Heart right ventricle (tissue), 16 donors: Measurements from ENCODE around the gene TRIM15. TPM values are rescaled to one million over a fixed set of nuclear protein-coding genes. Genes with fewer than 3 reads are reported as not detected.
"Not testable (repeated sequence)": the region's sequence is repeated elsewhere in the genome, so short reads cannot be mapped to it uniquely, and the experiment has no call there.

ENCODE experiments used
- ATAC-seq, 8 donors: fragments of 200-7000 bp; cut with Tn5 transposase; one replicate each; pipeline ENCODE4 v1.9.1; 2020; ENCODE audit warnings: mild to moderate bottlenecking in 8 of 8, moderate library complexity in 8 of 8, moderate number of reproducible peaks in 1 of 8
- DNase-seq, 2 donors: peaks; one replicate each; pipeline ENCODE4 v3.0.0-alpha.2; 2020
- H3K27ac ChIP-seq, 10 donors: fragments of 200-600 bp; sonication (generic) in 2 of 10; one replicate each; pipeline versions ENCODE4 v1.5.0 to v1.8.0; 2020 to 2022; ENCODE audit warnings: mild to moderate bottlenecking in 3 of 10
- H3K27me3 ChIP-seq, 7 donors: fragments of 200-600 bp; one replicate each; pipeline ENCODE4 v1.8.0; 2021 to 2022; ENCODE audit warnings: mild to moderate bottlenecking in 2 of 7
- H3K36me3 ChIP-seq, 9 donors: fragments of 200-600 bp; sonication (generic) in 1 of 9; one replicate each; pipeline versions ENCODE4 v1.5.0 to v1.8.0; 2020 to 2022; ENCODE audit warnings: mild to moderate bottlenecking in 2 of 9
- H3K4me1 ChIP-seq, 9 donors: fragments of 200-600 bp; sonication (generic) in 1 of 9; one replicate each; pipeline versions ENCODE4 v1.5.0 to v1.8.0; 2020 to 2022; ENCODE audit warnings: mild to moderate bottlenecking in 4 of 9
- H3K4me3 ChIP-seq, 10 donors: fragments of 200-600 bp; sonication (generic) in 2 of 10; one replicate each; pipeline versions ENCODE4 v1.5.0 to v1.8.0; 2020 to 2022; ENCODE audit warnings: mild to moderate bottlenecking in 7 of 10, moderate library complexity in 2 of 10
- H3K9me3 ChIP-seq, 11 donors: fragments of 200-600 bp in 10 of 11; sonication (generic) in 2 of 11; one replicate each; pipeline versions ENCODE4 v1.5.0 to v1.8.0; 2013 to 2022; ENCODE audit warnings: mild to moderate bottlenecking in 2 of 11, control low read depth in 1 of 11, moderate library complexity in 1 of 11
- CTCF ChIP-seq, 9 donors: fragments of 200-600 bp; sonication (generic) in 2 of 9; IDR thresholded peaks; one replicate each; pipeline versions ENCODE4 v1.5.0 to v1.8.0; 2021 to 2022; ENCODE audit warnings: antibody characterized with exemption in 9 of 9, mild to moderate bottlenecking in 5 of 9, moderate library complexity in 1 of 9
- WGBS, 2 donors: extraction: QIAGEN DNeasy Blood & Tissue Kit; methylation state at CpG; one replicate each; pipeline ENCODE4 v1.1.7; 2013; ENCODE audit warnings: inconsistent platforms in 1 of 2; 5-methylcytosine and 5-hydroxymethylcytosine counted together
- intact Hi-C, 10 donors: fragments of 100-400 bp; cut with DNase I; formaldehyde crosslinking; loops; one replicate each; pipeline versions ENCODE4 v1.11.1 to v1.14.2; 2022
- polyA plus RNA-seq, 2 donors: library from polyadenylated mRNA; stranded (reverse); fragments of 200-250 nt; gene quantifications; one replicate each; pipeline ENCODE4 v1.2.3, GENCODE V29; 2013
- total RNA-seq, 10 donors: library from RNA; stranded (reverse); fragmentation: NEBNext Ultra II Directional in 3 of 10; extraction: Animal tissue kit (Norgen Biotek cat#: 25700) in 3 of 10; gene quantifications; one replicate each; pipeline versions ENCODE4 v1.2.1 to v1.2.4, GENCODE V29; 2021 to 2023
- donor health status: Arrhythmogenic right ventricular cardiomyopathy.
- donor health status: ischemic (EF 13 %, LVEDD 7.1; RV severe dilation, severe dysfunction).
- donor health status: healthy with polysubstance abuse.
- donor health status: DM: no; HTN: yes; CAD: no.
- donor health status: DM: no; HTN: no; CAD: no.
- donor health status: ischemic (EF 25% LVEDD 6.9; RV normal size, moderate dysfunction).
- donor health status: ischemic (EF 25% LVEDD 5.7; RV mildly dilated, moderate dysfunction).
- donor health status: healthy.
- donor health status: DM: yes; HTN: yes; CAD: no.
- donor health status: Ischemic cardiomyopathy.
- donor health status: ischemic (EF 35%, LVEDD 5.7; RV mildly dilated, moderate dysfunction).
- donor health status: nonischemic (EF 11% LVEDD 7.7; RV severe dilation, severe dysfunction).
- donor health status: DM: yes; HTN: yes; CAD: no.
- donor health status: PGD.
- donor health status: ischemic (EF 29% LVEDD 5.4; RV normal size, mild dysfunction).
- donor health status: nonischemic (EF 23%, LVEDD 6.1; RV moderate dilation, normal function).

TRIM15 gene
- total and polyA plus RNA-seq, 12 donors = not detected

GRCh38 chr6:30160785-30161531 lies 2.4 kb upstream of the TRIM15 start, which contains the start of gene TRIM10:
Gene TRIM10, minus strand, starts transcription at chr6:30161211. Its CDS starts 353 bp downstream, at chr6:30160858.
- Histone ChIP-seq H3K36me3 (no peaks in the 10 kb centered on the region), H3K27me3 (peaks cover 0 to 30% (median 7%) of the 10 kb centered on the region in 7 donors), H3K4me1 (peaks cover 0 to 24% (median 3%) of the 10 kb centered on the region in 9 donors), H3K9me3 (no peaks in the 10 kb centered on the region), H3K27ac (no peak within 1 kb of the TSS), H3K4me3 (no peak within 1 kb of the TSS)
- no peak for TF ChIP-seq CTCF (IDR thresholded peaks at IDR 0.05)
- intact Hi-C loops = no loop called here
- ATAC-seq (no peak), DNase-seq (no peak)
- WGBS, 2 donors = 64 to 74% methylated on average over 4 of the region's 4 CpGs

- Histone ChIP-seq H3K27ac (no peak overlapping the region), H3K36me3 (no peaks in the 10 kb centered on the region), H3K4me1 (peaks cover 0 to 8% (median 0%) of the 10 kb centered on the region in 9 donors), H3K27me3 (peaks cover 0 to 32% (median 17%) of the 10 kb centered on the region in 7 donors), H3K4me3 (no peak overlapping the region), H3K9me3 (no peaks in the 10 kb centered on the region)
- intact Hi-C loops = no loop called here
- TF ChIP-seq CTCF (IDR thresholded peaks at IDR 0.05) = no peak
- 82 to 84% methylated on average over 12 of the region's 12 CpGs for WGBS, 2 donors
- DNase-seq (no peak), ATAC-seq (no peak)
Measured at GRCh38 chr6:30162265-30163089, 869 bp upstream of the TRIM15 start.

GRCh38 chr6:30163918-30164654 lies 740 bp downstream of the TRIM15 start:
- ATAC-seq (no peak), DNase-seq (no peak)
- Histone ChIP-seq H3K4me3 (no peak overlapping the region), H3K27ac (no peak overlapping the region), H3K36me3 (no peaks in the 10 kb centered on the region), H3K4me1 (peaks cover 0 to 5% (median 0%) of the 10 kb centered on the region in 9 donors), H3K27me3 (peaks cover 0 to 48% (median 30%) of the 10 kb centered on the region in 7 donors), H3K9me3 (no peaks in the 10 kb centered on the region)
- 90 to 95% methylated on average over 16 of the region's 16 CpGs for WGBS, 2 donors
- intact Hi-C loops = no loop called here
- no peak for TF ChIP-seq CTCF (IDR thresholded peaks at IDR 0.05)

GRCh38 chr6:30164714-30165113 lies 1.4 kb downstream of the TRIM15 start:
- no peak for ATAC-seq
- 80 to 82% methylated on average over 4 of the region's 4 CpGs for WGBS, 2 donors
- Histone ChIP-seq H3K36me3 (no peaks in the 10 kb centered on the region), H3K9me3 (no peaks in the 10 kb centered on the region), H3K27me3 (peaks cover 0 to 55% (median 30%) of the 10 kb centered on the region in 7 donors), H3K27ac (no peak overlapping the region), H3K4me3 (no peak overlapping the region), H3K4me1 (peaks cover 0 to 5% (median 0%) of the 10 kb centered on the region in 9 donors)
- no peak for DNase-seq
- intact Hi-C loops = loop anchor here in 1 of 10 donors (5.0 kb wide), 1 partner anchor 62 kb away; no protein-coding TSS in a partner anchor
- no peak for TF ChIP-seq CTCF (IDR thresholded peaks at IDR 0.05)

- not testable (repeated sequence) for H3K9me3 ChIP-seq, ATAC-seq, DNase-seq, H3K27ac ChIP-seq, H3K4me3 ChIP-seq, H3K36me3 ChIP-seq, H3K4me1 ChIP-seq
- intact Hi-C loops = loop anchor here in 1 of 10 donors (5.0 kb wide), 1 partner anchor 63 kb away; no protein-coding TSS in a partner anchor
- WGBS, 2 donors = 82 to 100% methylated on average over 1 of the region's 1 CpG
- H3K27me3 ChIP-seq = peaks cover 0 to 58% (median 31%) of the 10 kb centered on the region in 7 donors
Measured at GRCh38 chr6:30165238-30165637, 1.9 kb downstream of the TRIM15 start.
